Fibroblast of villous mesenchyme (primary cell): ENCODE results near the gene PPP6R3. TPM values are rescaled to one million over a fixed set of nuclear protein-coding genes. Genes with fewer than 3 reads are reported as not detected.

Experiments
- DNase-seq: peaks from one replicate; pipeline ENCODE4 v3.0.0-alpha.2; 2010; ENCODE audit warnings: low read depth
- H3K4me3 ChIP-seq: 2 replicates; pipeline ENCODE4 v1.5.1; 2011; ENCODE audit warnings: low read depth, mild to moderate bottlenecking, low read length
- CTCF ChIP-seq: IDR thresholded peaks from 2 replicates; pipeline ENCODE4 v1.5.1; 2012; ENCODE audit warnings: low read depth, mild to moderate bottlenecking, low read length; ENCODE audit not compliant: insufficient read depth
- total RNA-seq: library from RNA; depleted of rRNA; stranded (reverse); fragments of >200 nt; gene quantifications from 2 replicates; pipeline ENCODE4 v1.2.3, GENCODE V29; 2012

PPP6R3 gene
- total RNA-seq, 1 donor = 218 TPM

DNA sequence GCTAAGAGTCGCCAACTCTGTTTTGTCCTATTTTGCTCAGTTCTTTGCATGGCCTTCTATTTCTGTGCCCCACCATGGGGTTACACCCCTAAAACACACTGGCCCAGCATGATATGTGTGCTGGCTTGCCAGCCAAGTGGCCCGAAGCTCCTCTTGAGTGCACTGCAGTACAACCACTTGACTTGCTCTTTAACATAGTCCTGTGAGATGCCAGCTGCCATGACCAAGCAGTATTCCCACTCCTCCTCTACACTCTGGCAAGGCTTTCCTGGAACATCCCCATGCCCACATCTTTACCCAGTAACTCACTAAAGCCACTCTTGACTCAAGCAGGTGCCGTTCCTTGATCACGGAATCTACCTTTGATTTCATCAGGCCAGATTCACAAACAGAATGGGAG lies 120.9 kb downstream of the PPP6R3 start:
- TF ChIP-seq CTCF = no peak
- no peak for DNase-seq
- no peak overlapping the region for H3K4me3 ChIP-seq

GRCh38 chr11:68581901-68582300 lies 121.3 kb downstream of the PPP6R3 start:
- no peak overlapping the region for H3K4me3 ChIP-seq
- no peak for TF ChIP-seq CTCF
- no peak for DNase-seq

- H3K4me3 ChIP-seq = no peak overlapping the region
- DNase-seq = no peak
- TF ChIP-seq CTCF = no peak
Observed at GRCh38 chr11:68582416-68583040, 122.0 kb downstream of the PPP6R3 start.

- TF ChIP-seq CTCF = no peak
- no peak overlapping the region for H3K4me3 ChIP-seq
- peak; percentile 55 for DNase-seq
Observed at GRCh38 chr11:68583041-68583446, 122.5 kb downstream of the PPP6R3 start.

DNA sequence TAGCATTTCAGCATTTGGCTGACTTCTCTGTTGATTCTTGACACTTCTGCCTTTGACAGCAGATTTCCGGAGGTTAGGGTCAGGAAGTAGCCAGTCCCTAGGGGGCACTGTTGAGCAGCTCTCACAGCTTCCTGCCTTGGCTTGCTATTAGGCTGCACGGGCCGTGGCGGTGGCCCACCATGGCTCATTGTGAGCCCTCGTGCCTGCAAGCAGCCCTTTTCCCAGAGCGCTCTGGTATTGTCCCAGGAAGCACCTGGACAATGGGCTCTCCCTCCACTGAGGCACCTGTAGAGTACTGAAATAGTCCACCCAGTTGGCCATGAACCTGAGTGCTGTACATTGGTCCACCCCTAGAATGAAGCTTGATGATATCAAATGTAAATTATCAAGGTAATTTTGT lies 123.5 kb downstream of the PPP6R3 start:
- H3K4me3 ChIP-seq = no peak overlapping the region
- DNase-seq = no peak
- TF ChIP-seq CTCF = peak; percentile 62

GRCh38 chr11:68584991-68585524 lies 124.5 kb downstream of the PPP6R3 start:
- TF ChIP-seq CTCF = no peak
- H3K4me3 ChIP-seq = no peak overlapping the region
- no peak for DNase-seq
